ENCODE measurements around the gene CYBRD1. TPM values are rescaled to one million over a fixed set of nuclear protein-coding genes. Genes with fewer than 3 reads are reported as not detected.

Gene CYBRD1
- total and polyA plus RNA-seq, 2 experiments from 2014 or later = 42.4 to 66.1 TPM

- DNase-seq (ENCODE audit: low spot score) = no peak
- Histone ChIP-seq H3K9me3 (ENCODE audit: low read depth) (no peaks in the 10 kb centered on the region), H3K4me2 (no peak overlapping the region), H3K27me3 (no peaks in the 10 kb centered on the region), H3K79me2 (no peaks in the 10 kb centered on the region), H3K9me2 (replicated peaks; ENCODE audit: insufficient read depth) (no peaks in the 10 kb centered on the region), H3K4me1 (ENCODE audit: insufficient read depth) (no peaks in the 10 kb centered on the region), H2AFZ (no peak overlapping the region), H3K27ac (no peak overlapping the region), H4K20me1 (ENCODE audit: insufficient read depth, poor library complexity, severe bottlenecking) (no peaks in the 10 kb centered on the region), H3K4me3 (no peak overlapping the region), H3K36me3 (replicated peaks; ENCODE audit: insufficient read depth, low read depth) (no peaks in the 10 kb centered on the region)
- TF ChIP-seq EZH2phosphoT487 (IDR thresholded peaks at IDR 0.05; ENCODE audit: low read depth, severe bottlenecking, unreplicated experiment) (no peak), CTCF (IDR thresholded peaks at IDR 0.05; ENCODE audit: poor library complexity) (no peak), EZH2 (IDR thresholded peaks at IDR 0.05; ENCODE audit: borderline replicate concordance) (no peak)
- WGBS (ENCODE audit: low lambda C conversion rate, missing lambda C conversion rate) = 94% methylated on average over 2 of the region's 2 CpGs
Observed at GRCh38 chr2:171547720-171548119, 25.4 kb downstream of the CYBRD1 start.

- H3K79me2 ChIP-seq = no peaks in the 10 kb centered on the region
- H3K4me2 ChIP-seq = no peak overlapping the region
- no peak overlapping the region for H2AFZ ChIP-seq
- no peaks in the 10 kb centered on the region for H3K9me3 ChIP-seq (ENCODE audit: low read depth)
- no peaks in the 10 kb centered on the region for H3K36me3 ChIP-seq (replicated peaks; ENCODE audit: insufficient read depth, low read depth)
- no peaks in the 10 kb centered on the region for H3K27me3 ChIP-seq
- no peak overlapping the region for H3K27ac ChIP-seq
- TF ChIP-seq EZH2phosphoT487 (IDR thresholded peaks at IDR 0.05; ENCODE audit: low read depth, severe bottlenecking, unreplicated experiment) (no peak), EZH2 (IDR thresholded peaks at IDR 0.05; ENCODE audit: borderline replicate concordance) (no peak), CTCF (IDR thresholded peaks at IDR 0.05; ENCODE audit: poor library complexity) (no peak)
- H3K9me2 ChIP-seq (replicated peaks; ENCODE audit: insufficient read depth) = no peaks in the 10 kb centered on the region
- no peak overlapping the region for H3K4me3 ChIP-seq
- no peaks in the 10 kb centered on the region for H4K20me1 ChIP-seq (ENCODE audit: insufficient read depth, poor library complexity, severe bottlenecking)
- DNase-seq (ENCODE audit: low spot score) = no peak
- no peaks in the 10 kb centered on the region for H3K4me1 ChIP-seq (ENCODE audit: insufficient read depth)
Observed at GRCh38 chr2:171550613-171551012, 28.3 kb downstream of the CYBRD1 start.

GRCh38 chr2:171551836-171552235 lies 29.6 kb downstream of the CYBRD1 start:
- no peak overlapping the region for H3K27ac ChIP-seq
- H3K4me1 ChIP-seq (ENCODE audit: insufficient read depth) = no peaks in the 10 kb centered on the region
- TF ChIP-seq CTCF (IDR thresholded peaks at IDR 0.05; ENCODE audit: poor library complexity) (no peak), EZH2 (IDR thresholded peaks at IDR 0.05; ENCODE audit: borderline replicate concordance) (no peak), EZH2phosphoT487 (IDR thresholded peaks at IDR 0.05; ENCODE audit: low read depth, severe bottlenecking, unreplicated experiment) (no peak)
- H3K9me3 ChIP-seq (ENCODE audit: low read depth) = no peaks in the 10 kb centered on the region
- H3K36me3 ChIP-seq (replicated peaks; ENCODE audit: insufficient read depth, low read depth) = no peaks in the 10 kb centered on the region
- H3K27me3 ChIP-seq = no peaks in the 10 kb centered on the region
- no peak for DNase-seq (ENCODE audit: low spot score)
- H2AFZ ChIP-seq = no peak overlapping the region
- H3K4me3 ChIP-seq = no peak overlapping the region
- H3K9me2 ChIP-seq (replicated peaks; ENCODE audit: insufficient read depth) = no peaks in the 10 kb centered on the region
- H4K20me1 ChIP-seq (ENCODE audit: insufficient read depth, poor library complexity, severe bottlenecking) = no peaks in the 10 kb centered on the region
- H3K4me2 ChIP-seq = no peak overlapping the region
- no peaks in the 10 kb centered on the region for H3K79me2 ChIP-seq

- Histone ChIP-seq H3K9me3 (ENCODE audit: low read depth) (no peaks in the 10 kb centered on the region), H3K4me1 (ENCODE audit: insufficient read depth) (no peaks in the 10 kb centered on the region), H3K4me3 (no peak overlapping the region), H3K27ac (no peak overlapping the region), H3K27me3 (no peaks in the 10 kb centered on the region), H4K20me1 (ENCODE audit: insufficient read depth, poor library complexity, severe bottlenecking) (no peaks in the 10 kb centered on the region), H2AFZ (no peak overlapping the region), H3K36me3 (replicated peaks; ENCODE audit: insufficient read depth, low read depth) (no peaks in the 10 kb centered on the region), H3K4me2 (no peak overlapping the region), H3K9me2 (replicated peaks; ENCODE audit: insufficient read depth) (no peaks in the 10 kb centered on the region), H3K79me2 (no peaks in the 10 kb centered on the region)
- TF ChIP-seq EZH2phosphoT487 (IDR thresholded peaks at IDR 0.05; ENCODE audit: low read depth, severe bottlenecking, unreplicated experiment) (no peak), EZH2 (IDR thresholded peaks at IDR 0.05; ENCODE audit: borderline replicate concordance) (no peak), CTCF (IDR thresholded peaks at IDR 0.05; ENCODE audit: poor library complexity) (no peak)
- no peak for DNase-seq (ENCODE audit: low spot score)
- WGBS (ENCODE audit: low lambda C conversion rate, missing lambda C conversion rate) = 96% methylated on average over 2 of the region's 2 CpGs
Observed at GRCh38 chr2:171553236-171553635, 31.0 kb downstream of the CYBRD1 start.

Measured in hepatocyte (in vitro differentiated cells).